GM12891 (cell line): ENCODE measurements around the gene PLCB1.

ENCODE experiments used
- PAX5 ChIP-seq: IDR thresholded peaks from 2 replicates; pipeline ENCODE4 v1.6.1; 2011; ENCODE audit warnings: low read length, moderate library complexity, mild to moderate bottlenecking; ENCODE audit not compliant: insufficient read depth, severe bottlenecking
- POLR2A ChIP-seq: IDR thresholded peaks from 2 replicates; pipeline ENCODE4 v1.6.1; 2011; ENCODE audit warnings: low read depth, low read length, control low read depth
- POLR2AphosphoS5 ChIP-seq: IDR thresholded peaks from 2 replicates; pipeline ENCODE4 v1.6.1; 2011; ENCODE audit warnings: low read depth, low read length, control low read depth
- SPI1 ChIP-seq: IDR thresholded peaks from 2 replicates; pipeline ENCODE4 v1.6.1; 2011; ENCODE audit warnings: low read depth, low read length, control low read depth
- TAF1 ChIP-seq: IDR thresholded peaks from 2 replicates; pipeline ENCODE4 v1.6.1; 2011; ENCODE audit warnings: low read depth, low read length, control low read depth

DNA sequence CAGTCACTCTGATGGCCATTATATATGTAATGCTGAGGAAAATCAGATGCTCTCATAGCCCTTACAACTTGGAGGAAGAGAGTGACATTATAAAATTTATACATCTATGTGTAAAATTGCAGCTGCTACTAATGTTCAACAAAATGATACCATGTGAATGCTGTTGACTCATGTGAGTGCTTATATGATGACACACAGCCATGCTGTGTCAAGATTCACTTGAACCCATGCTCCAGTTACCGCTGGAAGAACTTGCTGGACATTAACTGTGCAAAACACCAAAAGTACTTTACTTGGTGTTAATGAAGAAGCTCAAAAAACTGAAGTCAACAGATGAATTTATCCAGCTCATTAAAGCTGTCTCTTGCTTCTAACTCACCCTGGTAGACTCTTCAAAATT lies 617.9 kb downstream of the PLCB1 start:
- TF ChIP-seq TAF1 (no peak), POLR2A (no peak), POLR2AphosphoS5 (no peak), SPI1 (no peak), PAX5 (no peak)
